HEK293T (cell line): Measurements from ENCODE around the gene RNASEL.
"Not testable (repeated sequence)": the region's sequence is repeated elsewhere in the genome, so short reads cannot be mapped to it uniquely, and the experiment has no call there.

ENCODE experiments used
- CTCF ChIA-PET: fragments of 350-600 bp; formaldehyde crosslinking; extraction: SDS; loops from one replicate; lab custom pipeline; 2021; ENCODE audit warnings: antibody characterized with exemption, inconsistent platforms; lab: Yijun Ruan, JAX
- POLR2A ChIA-PET: fragments of 350-600 bp; formaldehyde crosslinking; extraction: SDS; loops from one replicate; lab custom pipeline; 2020; ENCODE audit warnings: antibody characterized with exemption, inconsistent platforms; lab: Yijun Ruan, JAX
- DNase-seq: peaks from one replicate; pipeline ENCODE4 v3.0.0; 2012; ENCODE audit warnings: mixed read lengths; ENCODE audit errors: extremely low spot score
- ARNT ChIP-seq: fragments of 450-650 bp; IDR thresholded peaks from 2 replicates; pipeline ENCODE4 v1.6.1; 2017; ENCODE audit warnings: mild to moderate bottlenecking
- BHLHE40 ChIP-seq: fragments of 450-650 bp; IDR thresholded peaks from 2 replicates; pipeline ENCODE4 v1.6.1; 2016; ENCODE audit warnings: mild to moderate bottlenecking, moderate library complexity, borderline replicate concordance
- CTBP1 ChIP-seq: fragments of 450-650 bp; IDR thresholded peaks from 2 replicates; pipeline ENCODE4 v1.6.1; 2016; ENCODE audit warnings: borderline replicate concordance
- ELF4 ChIP-seq: fragments of 450-650 bp; IDR thresholded peaks from 2 replicates; pipeline ENCODE4 v1.6.1; 2017; ENCODE audit warnings: antibody characterized with exemption
- FOXA1 ChIP-seq: fragments of 450-650 bp; IDR thresholded peaks from 2 replicates; pipeline ENCODE4 v1.6.1; 2016; ENCODE audit warnings: mild to moderate bottlenecking
- FOXK2 ChIP-seq: fragments of 450-650 bp; IDR thresholded peaks from 2 replicates; pipeline ENCODE4 v1.6.1; 2016; ENCODE audit warnings: mild to moderate bottlenecking
- FOXM1 ChIP-seq: fragments of 450-650 bp; IDR thresholded peaks from 2 replicates; pipeline ENCODE4 v1.6.1; 2017; ENCODE audit warnings: mild to moderate bottlenecking, borderline replicate concordance
- HDGF ChIP-seq: fragments of 450-650 bp; IDR thresholded peaks from 2 replicates; pipeline ENCODE4 v1.6.1; 2017; ENCODE audit warnings: antibody characterized with exemption, borderline replicate concordance
- L3MBTL2 ChIP-seq: fragments of 450-650 bp; conservative IDR thresholded peaks from 2 replicates; pipeline ENCODE4 v1.6.1; 2016; ENCODE audit warnings: mild to moderate bottlenecking
- LEF1 ChIP-seq: fragments of 450-650 bp; IDR thresholded peaks from 2 replicates; pipeline ENCODE4 v1.6.1; 2017; ENCODE audit warnings: mild to moderate bottlenecking, borderline replicate concordance
- NFRKB ChIP-seq: fragments of 450-650 bp; IDR thresholded peaks from 2 replicates; pipeline ENCODE4 v1.6.1; 2016; ENCODE audit warnings: mild to moderate bottlenecking, moderate library complexity
- PKNOX1 ChIP-seq: fragments of 450-650 bp; IDR thresholded peaks from 2 replicates; pipeline ENCODE4 v1.6.1; 2016
- SP1 ChIP-seq: fragments of 450-650 bp; IDR thresholded peaks from 2 replicates; pipeline ENCODE4 v1.6.1; 2017
- SUZ12 ChIP-seq: fragments of 450-650 bp; IDR thresholded peaks from 2 replicates; pipeline ENCODE4 v1.6.1; 2016; ENCODE audit warnings: mild to moderate bottlenecking
- TARDBP ChIP-seq: fragments of 450-650 bp; IDR thresholded peaks from 2 replicates; pipeline ENCODE4 v1.6.1; 2016
- ZNF384 ChIP-seq: fragments of 450-650 bp; IDR thresholded peaks from 2 replicates; pipeline ENCODE4 v1.6.1; 2016

The RNASEL gene

GRCh38 chr1:182633657-182634281 lies 44.7 kb upstream of the RNASEL start:
- ChIA-PET CTCF (no interaction called here), POLR2A (interaction anchor here (1.9 kb wide), 1 partner anchor 30 kb away, joined by 6 read pairs; no protein-coding TSS in a partner anchor)
- no peak for TF ChIP-seq FOXK2
- no peak for TF ChIP-seq LEF1
- no peak for TF ChIP-seq L3MBTL2
- no peak for TF ChIP-seq ARNT
- no peak for TF ChIP-seq PKNOX1
- no peak for TF ChIP-seq SUZ12
- TF ChIP-seq FOXA1, result no peak
- no peak for TF ChIP-seq NFRKB
- TF ChIP-seq SP1, result no peak
- no peak for TF ChIP-seq HDGF
- no peak for DNase-seq

- CTCF ChIA-PET, result no interaction called here
These were observed 44.0 kb upstream of the RNASEL start for GRCh38 chr1:182633031-182633430.

DNA sequence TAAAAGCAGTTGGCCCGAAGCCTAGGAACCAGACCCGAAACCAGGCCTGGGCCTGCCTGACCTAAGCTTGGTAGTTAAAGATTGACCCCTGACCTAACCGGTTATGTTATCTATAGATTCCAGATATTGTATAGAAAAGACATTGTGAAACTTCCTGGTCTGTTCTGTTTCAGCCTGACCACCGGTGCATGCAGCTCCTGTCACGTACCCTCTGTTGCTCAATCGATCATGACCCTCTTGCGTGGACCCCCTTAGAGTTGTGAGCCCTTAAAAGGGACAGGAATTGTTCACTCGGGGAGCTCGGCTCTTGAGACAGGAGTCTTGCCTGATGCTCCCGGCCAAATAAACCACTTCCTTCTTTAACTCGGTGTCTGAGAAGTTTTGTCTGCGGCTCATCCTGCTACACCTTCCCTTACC lies 43.4 kb upstream of the RNASEL start:
- DNase-seq, POLR2A ChIA-PET: not testable (repeated sequence)
- CTCF ChIA-PET, result interaction anchor here (0.9 kb wide), 1 partner anchor 12 kb away, joined by 3 read pairs; no protein-coding TSS in a partner anchor

More at GRCh38 chr1:182633031-182633430, 44.0 kb upstream of the RNASEL start:
- TF ChIP-seq ELF4 (no peak), TARDBP (no peak), FOXM1 (no peak), PKNOX1 (no peak), L3MBTL2 (no peak), ZNF384 (no peak), CTBP1 (no peak), ARNT (no peak), BHLHE40 (no peak)
- POLR2A ChIA-PET, result interaction anchor here (1.9 kb wide), 1 partner anchor 30 kb away, joined by 6 read pairs; no protein-coding TSS in a partner anchor
- DNase-seq, result no peak

GRCh38 chr1:182631954-182632353 lies 42.9 kb upstream of the RNASEL start:
- ChIA-PET POLR2A (no interaction called here), CTCF (interaction anchor here (0.9 kb wide), 1 partner anchor 11 kb away, joined by 3 read pairs; no protein-coding TSS in a partner anchor)
- TF ChIP-seq TARDBP (no peak), SP1 (no peak), L3MBTL2 (no peak), NFRKB (no peak), ZNF384 (no peak), SUZ12 (no peak), CTBP1 (no peak), ELF4 (no peak), FOXK2 (no peak), ARNT (no peak), HDGF (no peak), BHLHE40 (no peak), FOXM1 (no peak), FOXA1 (no peak), PKNOX1 (no peak), LEF1 (no peak)
- no peak for DNase-seq

DNA sequence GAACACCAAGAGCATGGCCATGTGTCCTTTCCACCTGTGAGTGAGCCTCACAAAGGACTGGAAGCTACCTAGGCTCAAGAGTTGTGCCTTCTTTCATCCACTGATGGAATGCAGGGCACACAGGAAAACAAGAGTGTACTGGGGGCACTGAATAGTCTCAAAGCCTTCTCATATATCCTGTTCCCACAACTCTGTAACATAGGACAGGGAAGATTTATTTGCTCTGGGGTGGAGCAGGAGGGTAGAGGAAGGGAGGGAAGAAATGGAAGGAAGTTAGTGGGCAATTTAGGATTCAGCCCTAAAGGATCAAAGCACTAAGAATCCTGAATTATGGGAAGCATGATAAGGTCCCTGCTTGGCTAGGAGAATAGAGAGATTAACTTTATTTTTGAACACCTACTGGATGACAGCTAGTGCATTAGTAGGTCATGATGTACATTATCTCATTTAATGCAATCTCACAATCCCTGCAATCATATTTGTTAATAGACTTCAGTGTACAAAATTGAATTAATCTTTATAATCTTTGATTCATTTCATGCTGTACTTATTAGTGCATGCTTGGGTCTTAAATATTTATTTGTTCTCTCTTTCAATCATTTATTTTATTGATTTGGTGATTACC lies 42.1 kb upstream of the RNASEL start:
- ChIA-PET CTCF (no interaction called here), POLR2A (interaction anchor here (0.6 kb wide), 1 partner anchor 15 kb away, joined by 3 read pairs; no protein-coding TSS in a partner anchor)
- no peak for DNase-seq
- no peak for TF ChIP-seq ZNF384
- no peak for TF ChIP-seq NFRKB
- no peak for TF ChIP-seq L3MBTL2
- no peak; the same call in 1 of the 2 replicates for TF ChIP-seq PKNOX1
- no peak for TF ChIP-seq HDGF
- TF ChIP-seq SUZ12, result no peak

DNA sequence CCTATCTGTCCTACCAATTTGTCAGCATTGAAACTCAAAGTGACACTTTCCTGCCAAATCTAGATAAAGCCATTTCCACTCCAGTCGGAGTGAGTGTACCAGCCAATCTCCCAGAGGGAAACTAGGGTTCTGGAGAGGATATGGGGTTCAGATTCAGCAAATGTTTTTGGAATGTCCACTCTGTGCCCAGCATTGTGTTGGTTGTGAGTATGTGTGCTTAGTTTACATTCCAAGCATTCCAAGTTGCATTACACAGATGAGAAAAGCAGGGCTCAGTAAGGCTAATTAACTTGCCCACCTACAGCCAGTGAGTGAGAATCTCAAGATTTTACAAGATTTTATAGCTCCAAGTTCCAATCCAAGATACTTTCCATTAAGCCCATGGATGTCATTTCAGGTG lies 41.5 kb upstream of the RNASEL start:
- DNase-seq, result no peak
- POLR2A ChIA-PET, result interaction anchor here (0.6 kb wide), 1 partner anchor 15 kb away, joined by 3 read pairs; no protein-coding TSS in a partner anchor
- CTCF ChIA-PET, result no interaction called here
- TF ChIP-seq BHLHE40 (no peak), PKNOX1 (no peak), CTBP1 (no peak), NFRKB (no peak), TARDBP (no peak), SUZ12 (no peak), FOXK2 (no peak), FOXA1 (no peak), SP1 (no peak), FOXM1 (no peak), ZNF384 (no peak), HDGF (no peak), LEF1 (no peak), ELF4 (no peak), ARNT (no peak), L3MBTL2 (no peak)
